Hippocampal formation (tissue), 2 donors: Measurements from ENCODE around the gene CD19.
"Not testable (repeated sequence)": the region's sequence is repeated elsewhere in the genome, so short reads cannot be mapped to it uniquely, and the experiment has no call there.

Experiments
- DNase-seq, 2 donors: peaks; one replicate each; lab custom pipeline; 2025; lab: John Stamatoyannopoulos, UW

CD19 gene

DNA sequence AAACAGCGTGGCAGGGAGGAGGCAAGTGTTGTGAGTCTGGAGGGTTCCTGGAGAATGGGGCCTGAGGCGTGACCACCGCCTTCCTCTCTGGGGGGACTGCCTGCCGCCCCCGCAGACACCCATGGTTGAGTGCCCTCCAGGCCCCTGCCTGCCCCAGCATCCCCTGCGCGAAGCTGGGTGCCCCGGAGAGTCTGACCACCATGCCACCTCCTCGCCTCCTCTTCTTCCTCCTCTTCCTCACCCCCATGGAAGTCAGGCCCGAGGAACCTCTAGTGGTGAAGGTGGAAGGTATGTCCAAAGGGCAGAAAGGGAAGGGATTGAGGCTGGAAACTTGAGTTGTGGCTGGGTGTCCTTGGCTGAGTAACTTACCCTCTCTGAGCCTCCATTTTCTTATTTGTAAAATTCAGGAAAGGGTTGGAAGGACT, at the start of gene CD19:
Gene CD19, plus strand, starts transcription at position 171 of the 425 bp plus-strand sequence. Its CDS starts 30 bp downstream, at position 201.
- DNase-seq, result no peak

GRCh38 chr16:28882551-28883160, 49.1 kb upstream of the CD19 start:
- DNase-seq, result no peak

DNA sequence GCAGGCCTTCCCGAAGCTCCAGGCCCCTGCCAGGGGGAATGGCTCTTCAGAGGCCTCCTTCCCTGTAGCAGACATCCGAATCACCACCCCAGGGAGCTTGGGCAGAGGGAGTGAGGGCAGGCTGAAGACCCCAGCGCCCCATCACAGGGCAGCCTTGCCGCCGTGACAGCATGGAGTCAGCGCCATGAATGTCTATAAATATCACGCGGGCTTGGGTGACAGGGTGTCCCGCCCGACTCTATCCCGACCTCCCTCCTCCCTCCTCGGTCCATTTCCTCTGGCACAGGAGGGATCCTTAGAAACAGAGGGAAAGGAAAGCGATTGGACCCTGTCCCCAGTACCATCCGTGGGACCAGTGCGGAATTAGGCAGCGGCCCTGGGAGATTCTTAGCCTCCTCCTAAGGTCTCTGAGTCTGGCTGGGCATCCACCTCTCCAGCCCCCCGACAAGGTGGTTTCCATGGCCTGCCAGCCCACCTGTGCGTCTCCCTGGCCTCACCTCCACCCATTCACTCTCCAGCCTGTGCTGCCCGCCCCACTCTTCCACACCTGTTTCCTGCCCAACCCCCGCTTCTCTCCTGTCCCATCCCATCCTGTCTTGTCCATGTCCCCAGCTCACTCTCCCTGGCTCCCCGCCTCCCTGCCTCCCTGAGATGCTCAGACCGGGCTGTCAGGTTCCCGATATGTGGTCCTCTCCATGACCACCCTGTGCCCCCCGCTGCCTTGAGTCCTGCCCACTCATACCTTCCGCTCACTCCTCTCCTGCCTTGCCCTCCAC, 48.4 kb upstream of the CD19 start:
- DNase-seq, result no peak

DNA sequence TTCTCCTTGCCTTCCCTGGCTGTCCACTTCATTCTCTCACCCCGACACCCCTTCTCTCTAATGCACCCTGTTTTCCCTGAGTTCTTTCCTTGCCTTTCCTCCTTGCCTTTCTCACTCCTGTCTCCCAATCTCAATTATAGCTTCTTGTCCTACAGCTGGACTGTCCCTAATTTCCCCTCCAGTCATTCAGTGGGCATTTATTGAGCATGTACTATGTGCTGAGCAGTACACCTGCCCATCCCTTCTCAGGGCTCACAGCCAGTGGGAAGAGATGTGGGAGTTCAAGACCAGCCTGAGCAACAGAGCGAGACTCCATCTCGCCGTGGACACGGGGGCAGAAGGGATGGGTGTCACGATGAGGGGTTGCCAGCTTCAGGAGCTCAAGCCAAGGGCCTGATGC, 47.7 kb upstream of the CD19 start:
- no peak for DNase-seq

DNA sequence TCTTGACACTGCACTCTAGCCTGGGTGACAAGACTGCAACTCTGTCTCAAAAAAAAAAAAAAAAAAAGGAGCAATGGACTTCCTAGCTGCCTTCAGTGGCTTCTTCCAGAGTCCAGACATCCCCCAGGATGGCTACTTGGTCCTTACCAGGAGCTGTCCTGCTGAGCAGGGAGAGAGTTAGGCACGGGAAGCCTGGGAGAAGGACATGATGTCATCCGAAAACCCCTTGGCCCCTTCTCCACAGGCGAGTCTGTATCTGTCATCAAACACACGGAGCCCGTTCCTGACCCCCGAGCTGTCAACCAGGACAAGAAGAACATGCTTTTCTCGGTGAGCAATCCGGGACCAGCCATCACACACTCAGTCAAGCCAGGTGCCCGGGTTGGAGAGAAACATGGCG, 44.8 kb upstream of the CD19 start:
- DNase-seq, result no peak

DNA sequence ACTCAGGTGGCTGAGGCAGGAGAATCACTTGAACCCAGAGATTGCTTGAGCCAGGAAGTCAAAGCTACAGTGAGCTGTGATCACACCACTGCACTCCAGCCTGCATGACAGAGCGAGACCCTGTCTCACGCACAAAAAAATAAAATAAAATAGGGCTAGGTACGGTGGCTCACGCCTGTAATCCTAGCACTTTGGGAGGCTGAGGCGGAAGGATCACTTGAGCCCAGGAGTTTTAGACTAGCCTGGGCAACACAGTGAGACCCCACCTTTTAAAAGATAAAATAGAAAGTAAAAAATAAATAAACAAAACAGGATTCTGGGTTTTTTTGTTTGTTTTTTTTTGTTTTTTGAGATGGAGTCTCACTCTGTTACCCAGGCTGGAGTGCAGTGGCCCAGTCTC, 41.4 kb upstream of the CD19 start:
- DNase-seq, result not testable (repeated sequence)

- no peak for DNase-seq
These were observed 39.5 kb upstream of the CD19 start for GRCh38 chr16:28891964-28892890.

DNA sequence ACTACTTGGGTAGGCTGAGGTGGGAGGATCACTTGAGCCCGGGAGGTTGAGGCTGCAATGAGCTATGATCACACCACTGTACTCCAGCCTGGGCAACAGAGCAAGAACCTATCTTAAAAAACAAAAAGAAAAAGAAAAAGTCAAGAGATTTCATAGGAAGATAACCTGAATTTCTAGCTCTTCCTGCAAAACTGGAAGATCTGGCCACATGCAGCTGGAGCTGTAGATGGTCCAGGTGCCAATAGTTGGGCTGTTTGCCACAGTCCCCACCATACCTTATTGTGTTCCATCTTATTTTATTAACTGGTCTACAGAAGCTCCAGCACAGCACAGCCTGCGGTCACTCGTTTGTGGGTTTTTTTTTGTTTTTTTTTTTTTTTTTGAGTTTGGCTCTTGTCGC, 38.5 kb upstream of the CD19 start:
- DNase-seq, result no peak

DNA sequence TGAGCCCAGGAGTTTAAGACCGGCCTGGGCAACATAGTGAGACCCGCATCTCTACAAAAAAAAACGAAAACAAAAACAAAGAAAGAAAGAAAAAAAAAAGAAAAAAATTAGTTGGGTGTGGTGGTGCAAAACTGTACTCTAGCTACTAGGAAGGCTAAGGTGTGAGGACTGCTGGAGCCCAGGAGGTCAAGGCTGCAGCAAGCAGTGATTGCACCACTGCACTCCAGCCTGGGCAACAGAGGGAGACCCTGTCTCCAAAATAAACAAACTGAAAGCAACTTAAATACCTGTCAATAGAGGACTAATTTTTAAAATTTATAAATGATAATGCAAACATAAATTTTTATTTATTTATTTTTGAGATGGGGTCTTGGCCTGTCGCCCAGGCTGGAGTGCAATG, 36.2 kb upstream of the CD19 start:
- no peak for DNase-seq

GRCh38 chr16:28897826-28898225, 33.9 kb upstream of the CD19 start:
- no peak for DNase-seq

DNA sequence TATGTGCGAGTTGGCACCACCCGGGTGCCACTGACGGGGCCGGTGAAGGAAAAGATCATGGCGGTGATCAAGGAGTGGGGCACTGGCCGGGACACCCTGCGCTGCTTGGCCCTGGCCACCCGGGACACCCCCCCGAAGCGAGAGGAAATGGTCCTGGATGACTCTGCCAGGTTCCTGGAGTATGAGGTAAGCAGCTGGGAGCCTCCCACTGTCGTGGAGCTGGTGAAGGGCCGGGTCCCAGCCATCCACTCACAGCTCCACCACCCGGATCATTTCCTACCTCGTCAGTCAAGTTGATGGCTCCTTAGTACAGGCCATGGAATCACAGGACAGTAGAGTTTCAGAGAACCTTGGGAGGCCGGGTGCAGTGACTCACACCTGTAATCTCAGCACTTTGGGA, 33.5 kb upstream of the CD19 start:
- DNase-seq, result no peak

GRCh38 chr16:28898942-28899341, 32.8 kb upstream of the CD19 start:
- DNase-seq, result no peak

DNA sequence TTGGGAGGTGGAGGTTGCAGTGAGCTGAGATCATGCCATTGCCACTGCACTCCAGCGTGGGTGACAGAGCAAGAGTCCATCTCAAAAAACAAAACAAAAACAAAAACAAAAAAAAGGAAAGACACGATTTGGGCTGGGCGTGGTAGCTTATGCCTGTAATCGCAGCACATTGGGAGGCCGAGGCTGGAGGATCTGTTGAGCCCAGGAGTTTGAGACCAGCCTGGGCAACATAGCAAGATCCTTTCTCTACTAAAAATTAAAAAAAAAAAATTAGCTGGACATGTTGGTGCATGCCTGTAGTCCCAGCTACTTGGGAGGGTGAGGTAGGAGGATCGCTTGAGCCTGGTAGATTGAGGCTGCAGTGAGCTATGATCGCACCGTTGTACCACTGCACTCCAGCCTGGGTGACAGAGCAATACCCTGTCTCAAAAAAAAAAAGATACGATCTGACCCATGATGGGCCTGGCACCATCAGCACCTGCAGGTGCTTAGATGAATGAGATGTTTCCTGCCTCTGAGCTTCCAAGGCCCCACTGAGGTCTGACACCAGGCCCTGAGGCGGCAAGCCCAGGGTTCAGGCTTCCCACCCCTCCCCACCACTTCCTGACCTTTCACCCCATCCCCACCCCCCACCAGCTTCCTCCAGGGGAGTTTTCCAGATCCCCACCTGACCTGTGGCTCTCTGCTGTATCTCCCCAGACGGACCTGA, 31.7 kb upstream of the CD19 start:
- no peak for DNase-seq

DNA sequence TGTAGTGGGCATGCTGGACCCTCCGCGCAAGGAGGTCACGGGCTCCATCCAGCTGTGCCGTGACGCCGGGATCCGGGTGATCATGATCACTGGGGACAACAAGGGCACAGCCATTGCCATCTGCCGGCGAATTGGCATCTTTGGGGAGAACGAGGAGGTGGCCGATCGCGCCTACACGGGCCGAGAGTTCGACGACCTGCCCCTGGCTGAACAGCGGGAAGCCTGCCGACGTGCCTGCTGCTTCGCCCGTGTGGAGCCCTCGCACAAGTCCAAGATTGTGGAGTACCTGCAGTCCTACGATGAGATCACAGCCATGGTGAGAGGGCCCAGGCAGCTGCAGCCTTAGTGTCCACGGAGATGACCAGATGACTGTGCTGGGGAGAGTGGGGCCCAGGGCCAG, 31.2 kb upstream of the CD19 start:
- DNase-seq, result no peak

DNA sequence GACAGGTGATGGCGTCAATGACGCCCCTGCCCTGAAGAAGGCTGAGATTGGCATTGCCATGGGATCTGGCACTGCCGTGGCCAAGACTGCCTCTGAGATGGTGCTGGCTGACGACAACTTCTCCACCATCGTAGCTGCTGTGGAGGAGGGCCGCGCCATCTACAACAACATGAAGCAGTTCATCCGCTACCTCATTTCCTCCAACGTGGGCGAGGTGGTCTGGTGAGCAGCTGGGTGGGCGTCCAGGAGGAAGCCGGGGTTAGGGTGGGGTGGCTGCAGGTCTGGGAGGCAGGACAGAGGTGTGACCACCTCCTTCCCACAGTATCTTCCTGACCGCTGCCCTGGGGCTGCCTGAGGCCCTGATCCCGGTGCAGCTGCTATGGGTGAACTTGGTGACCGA, 29.9 kb upstream of the CD19 start:
- DNase-seq, result no peak

- DNase-seq, result no peak
These were observed 28.9 kb upstream of the CD19 start for GRCh38 chr16:28902909-28903308.

GRCh38 chr16:28903344-28904042, 28.3 kb upstream of the CD19 start:
- no peak for DNase-seq

DNA sequence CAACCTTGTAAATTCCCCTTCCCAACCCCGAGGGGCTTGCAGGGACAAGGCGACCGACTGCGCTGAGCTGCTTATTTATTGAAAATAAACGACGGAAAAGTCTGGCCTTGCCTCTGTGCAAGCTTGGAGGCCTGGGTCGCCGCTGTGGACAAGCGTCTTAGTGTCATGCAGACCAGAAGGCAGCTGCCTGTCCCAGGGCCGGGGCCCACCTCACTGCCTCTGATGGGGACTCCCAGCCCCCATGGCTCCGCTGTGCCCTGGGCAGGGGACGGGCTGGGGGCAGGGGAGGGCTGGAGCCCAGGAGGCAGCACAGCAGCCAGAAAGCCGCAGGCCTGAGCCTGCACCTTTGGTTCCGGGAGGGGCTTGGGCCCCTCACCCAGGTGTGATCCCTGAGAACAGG, 27.4 kb upstream of the CD19 start:
- no peak for DNase-seq

GRCh38 chr16:28904828-28905227, 26.9 kb upstream of the CD19 start:
- DNase-seq, result no peak

GRCh38 chr16:28905229-28905754, 26.5 kb upstream of the CD19 start:
- no peak for DNase-seq

GRCh38 chr16:28905800-28906372, 25.9 kb upstream of the CD19 start:
- no peak for DNase-seq
